Panc1 (cell line): Measurements from ENCODE around the gene HCLS1. TPM values are rescaled to one million over a fixed set of nuclear protein-coding genes. Genes with fewer than 3 reads are reported as not detected.
A peak's percentile ranks its signal among the peaks of the same experiment; 100 is the strongest.

Experiments
- ATAC-seq: fragments of 200-7000 bp; cut with Tn5 transposase; 2 replicates; pipeline ENCODE4 v1.9.1; 2020; ENCODE audit warnings: mild to moderate bottlenecking, moderate library complexity
- BruUV-seq: library from RNA; stranded (reverse); fragments of 400-500 nt; replicated peaks from 2 replicates; lab custom pipeline; 2021; lab: Mats Ljungman, UMichigan
- CTCF ChIA-PET: fragments of 300-600 bp; sonication (Branson Sonifier 250); formaldehyde crosslinking; loops from one replicate; lab custom pipeline; 2022; ENCODE audit warnings: antibody characterized with exemption; lab: Charles Lee
- POLR2A ChIA-PET: fragments of 300-600 bp; sonication (Branson Sonifier 250); formaldehyde crosslinking; loops from one replicate; lab custom pipeline; 2022; ENCODE audit warnings: antibody characterized with exemption; lab: Charles Lee
- DNase-seq: peaks from one replicate; pipeline ENCODE4 v3.0.0-alpha.2; 2010; ENCODE audit warnings: low read depth, low spot score
- H3K27ac ChIP-seq: 2 replicates; pipeline ENCODE4 v1.5.1; 2011; ENCODE audit warnings: mild to moderate bottlenecking, low read length, inconsistent platforms
- H3K27me3 ChIP-seq: fragments of 200-500 bp; sonication (Bioruptor generic); 2 replicates; pipeline ENCODE4 v1.6.0; 2014; ENCODE audit warnings: low read length, inconsistent platforms; ENCODE audit not compliant: control insufficient read depth, insufficient read depth
- H3K36me3 ChIP-seq: fragments of 200-500 bp; sonication (Bioruptor generic); 2 replicates; pipeline ENCODE4 v1.5.1; 2014; ENCODE audit warnings: inconsistent platforms, mild to moderate bottlenecking, low read length, moderate library complexity; ENCODE audit not compliant: control insufficient read depth, insufficient read depth
- H3K4me1 ChIP-seq: 2 replicates; pipeline ENCODE4 v1.5.1; 2011; ENCODE audit warnings: inconsistent platforms, mild to moderate bottlenecking, low read length, moderate library complexity; ENCODE audit not compliant: control insufficient read depth, insufficient read depth
- H3K4me3 ChIP-seq, 2 experiments: 2 replicates each; pipeline ENCODE4 v1.5.1; 2011 to 2012; ENCODE audit warnings: low read depth in 2 of 2, low read length in 2 of 2, mild to moderate bottlenecking in 2 of 2, inconsistent platforms in 1 of 2, moderate library complexity in 1 of 2
- H3K9me3 ChIP-seq: fragments of 200-500 bp; sonication (Bioruptor generic); 2 replicates; pipeline ENCODE4 v1.5.1; 2014; ENCODE audit warnings: low read depth, mild to moderate bottlenecking, inconsistent platforms, low read length, moderate library complexity; ENCODE audit not compliant: control insufficient read depth, insufficient read depth
- CTCF ChIP-seq: fragments of 450-650 bp; IDR thresholded peaks from 2 replicates; pipeline ENCODE4 v1.5.1; 2017; ENCODE audit warnings: mild to moderate bottlenecking
- POLR2AphosphoS5 ChIP-seq: IDR thresholded peaks from 2 replicates; pipeline ENCODE4 v1.6.1; 2012; ENCODE audit warnings: mild to moderate bottlenecking, low read depth, low read length, moderate library complexity
- REST ChIP-seq, 2 experiments: IDR thresholded peaks; 2 replicates each; pipeline ENCODE4 v1.6.1; 2011 to 2012; ENCODE audit warnings: low read depth in 2 of 2, control low read depth in 1 of 2, low read length in 1 of 2, mild to moderate bottlenecking in 1 of 2, moderate library complexity in 1 of 2; ENCODE audit not compliant: insufficient read depth in 1 of 2
- SIN3A ChIP-seq: IDR thresholded peaks from 2 replicates; pipeline ENCODE4 v1.6.1; 2012; ENCODE audit warnings: low read depth, mild to moderate bottlenecking, low read length, moderate library complexity, borderline replicate concordance; ENCODE audit not compliant: insufficient read depth
- TCF7L2 ChIP-seq: IDR thresholded peaks from 2 replicates; pipeline ENCODE4 v1.6.1; 2011; ENCODE audit warnings: mild to moderate bottlenecking, low read depth, low read length, inconsistent platforms
- in situ Hi-C: cut with HindIII; loops from 2 replicates; pipeline ENCODE4 v1.10.0; 2016; ENCODE audit warnings: low sequenced_read_pairs, low pct_unique_long_range_greater_than_20kb
- intact Hi-C: fragments of 100-400 bp; cut with micrococcal nuclease; formaldehyde crosslinking; loops from one replicate; pipeline ENCODE4 v1.10.0; 2022; ENCODE audit not compliant: unreplicated experiment
- total RNA-seq: library from RNA; stranded (reverse); gene quantifications from one replicate; pipeline ENCODE4 v1.2.1, GENCODE V29; 2021; ENCODE audit not compliant: unreplicated experiment

HCLS1 gene
- total RNA-seq, 1 experiment from 2014 or later = 0.85 TPM

- intact Hi-C loops = no loop called here
- POLR2A ChIA-PET = interaction anchor here (0.7 kb wide), 1 partner anchor 1189 kb away, joined by 6 read pairs; no protein-coding TSS in a partner anchor
- TF ChIP-seq SIN3A = no peak
- no peak for TF ChIP-seq CTCF
- TF ChIP-seq POLR2AphosphoS5 = no peak
- no peak for TF ChIP-seq TCF7L2
- no peak for TF ChIP-seq REST (IDR thresholded peaks at IDR 0.05; ENCODE audit: insufficient read depth in 1 of 2, low read depth in 2 of 2, low read length in 1 of 2)
Measured at GRCh38 chr3:121642601-121643314, 17.9 kb downstream of the HCLS1 start.

GRCh38 chr3:121641127-121641526 is 19.6 kb downstream of the HCLS1 start:
- TF ChIP-seq SIN3A (no peak), REST (IDR thresholded peaks at IDR 0.05; ENCODE audit: insufficient read depth in 1 of 2, low read depth in 2 of 2, low read length in 1 of 2) (no peak), CTCF (no peak), POLR2AphosphoS5 (no peak), TCF7L2 (no peak)
- in situ Hi-C loops (no loop called here), intact Hi-C loops (no loop called here)
- no peaks in the 10 kb centered on the region for H3K9me3 ChIP-seq
- no peaks in the 10 kb centered on the region for H3K4me1 ChIP-seq
- DNase-seq (no peak), ATAC-seq (no peak)
- no peak overlapping the region for H3K4me3 ChIP-seq
- no TSS peak for BruUV-seq
- POLR2A ChIA-PET = no interaction called here
- CTCF ChIA-PET = no interaction called here
- no peaks in the 10 kb centered on the region for H3K36me3 ChIP-seq
- peaks cover 6% of the 10 kb centered on the region for H3K27me3 ChIP-seq
- no peak overlapping the region for H3K27ac ChIP-seq

More at GRCh38 chr3:121642601-121643314, 17.9 kb downstream of the HCLS1 start:
- H3K4me1 ChIP-seq = no peaks in the 10 kb centered on the region
- H3K27ac ChIP-seq = no peak overlapping the region
- peaks cover 2% of the 10 kb centered on the region; the same call in 1 of the 2 replicates for H3K27me3 ChIP-seq
- CTCF ChIA-PET = no interaction called here
- no peaks in the 10 kb centered on the region for H3K9me3 ChIP-seq
- DNase-seq (no peak), ATAC-seq (peak; percentile 73)
- no peak overlapping the region for H3K4me3 ChIP-seq
- no TSS peak for BruUV-seq
- in situ Hi-C loops = no loop called here
- H3K36me3 ChIP-seq = no peaks in the 10 kb centered on the region
